C4-2B (cell line): ENCODE results near the gene CACNA1H.

ENCODE experiments used
- H3K27ac ChIP-seq: fragments of 450-650 bp; 2 replicates; pipeline ENCODE4 v1.5.1; 2017
- CTCF ChIP-seq: fragments of 450-650 bp; conservative IDR thresholded peaks from 2 replicates; pipeline ENCODE4 v1.5.1; 2017; ENCODE audit warnings: mild to moderate bottlenecking
- ZFX ChIP-seq: fragments of 450-650 bp; IDR thresholded peaks from 2 replicates; pipeline ENCODE4 v1.6.1; 2017

The CACNA1H gene

DNA sequence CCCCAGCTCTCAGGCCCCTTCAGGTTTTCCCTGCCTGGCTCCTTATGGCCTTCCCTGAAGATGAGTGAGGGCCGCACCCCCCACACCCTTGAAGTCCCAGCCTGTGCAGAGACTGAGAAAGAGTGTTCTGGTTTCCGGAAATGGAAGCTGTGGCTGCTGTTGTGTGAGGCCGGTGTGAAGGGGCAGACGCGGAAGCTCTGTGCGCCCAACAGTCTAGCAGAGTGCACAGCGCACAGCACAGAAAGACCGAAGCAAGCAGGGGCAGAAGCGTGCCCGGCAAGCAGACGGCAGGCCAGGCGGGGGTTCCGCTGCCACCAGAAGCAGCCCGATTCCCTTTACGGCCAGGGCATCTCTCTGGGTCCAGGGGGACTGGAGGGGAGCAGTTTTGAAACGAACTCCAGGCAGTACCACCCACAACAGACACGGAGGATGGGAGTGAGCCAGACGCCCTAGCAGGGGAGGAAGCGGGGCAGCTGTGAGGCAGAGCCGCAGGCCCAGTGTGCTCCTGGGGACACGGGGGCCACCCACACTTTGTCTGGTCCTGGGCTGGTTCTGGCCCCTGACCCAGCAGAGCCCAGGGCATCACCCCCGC, 55.4 kb downstream of the CACNA1H start:
- no peak for TF ChIP-seq ZFX
- H3K27ac ChIP-seq = no peak overlapping the region

DNA sequence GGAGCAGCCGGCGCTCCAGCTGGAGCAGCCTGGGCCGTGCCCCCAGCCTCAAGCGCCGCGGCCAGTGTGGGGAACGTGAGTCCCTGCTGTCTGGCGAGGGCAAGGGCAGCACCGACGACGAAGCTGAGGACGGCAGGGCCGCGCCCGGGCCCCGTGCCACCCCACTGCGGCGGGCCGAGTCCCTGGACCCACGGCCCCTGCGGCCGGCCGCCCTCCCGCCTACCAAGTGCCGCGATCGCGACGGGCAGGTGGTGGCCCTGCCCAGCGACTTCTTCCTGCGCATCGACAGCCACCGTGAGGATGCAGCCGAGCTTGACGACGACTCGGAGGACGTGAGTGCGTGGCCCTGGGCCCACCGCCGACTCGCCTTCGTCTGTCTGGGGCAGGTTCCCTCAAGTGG, 56.2 kb downstream of the CACNA1H start:
- no peak for TF ChIP-seq ZFX
- TF ChIP-seq CTCF = no peak
- no peak overlapping the region for H3K27ac ChIP-seq

- no peak for TF ChIP-seq CTCF
- TF ChIP-seq ZFX = no peak
- no peak overlapping the region for H3K27ac ChIP-seq
These were observed 57.6 kb downstream of the CACNA1H start for GRCh38 chr16:1210461-1210860.

DNA sequence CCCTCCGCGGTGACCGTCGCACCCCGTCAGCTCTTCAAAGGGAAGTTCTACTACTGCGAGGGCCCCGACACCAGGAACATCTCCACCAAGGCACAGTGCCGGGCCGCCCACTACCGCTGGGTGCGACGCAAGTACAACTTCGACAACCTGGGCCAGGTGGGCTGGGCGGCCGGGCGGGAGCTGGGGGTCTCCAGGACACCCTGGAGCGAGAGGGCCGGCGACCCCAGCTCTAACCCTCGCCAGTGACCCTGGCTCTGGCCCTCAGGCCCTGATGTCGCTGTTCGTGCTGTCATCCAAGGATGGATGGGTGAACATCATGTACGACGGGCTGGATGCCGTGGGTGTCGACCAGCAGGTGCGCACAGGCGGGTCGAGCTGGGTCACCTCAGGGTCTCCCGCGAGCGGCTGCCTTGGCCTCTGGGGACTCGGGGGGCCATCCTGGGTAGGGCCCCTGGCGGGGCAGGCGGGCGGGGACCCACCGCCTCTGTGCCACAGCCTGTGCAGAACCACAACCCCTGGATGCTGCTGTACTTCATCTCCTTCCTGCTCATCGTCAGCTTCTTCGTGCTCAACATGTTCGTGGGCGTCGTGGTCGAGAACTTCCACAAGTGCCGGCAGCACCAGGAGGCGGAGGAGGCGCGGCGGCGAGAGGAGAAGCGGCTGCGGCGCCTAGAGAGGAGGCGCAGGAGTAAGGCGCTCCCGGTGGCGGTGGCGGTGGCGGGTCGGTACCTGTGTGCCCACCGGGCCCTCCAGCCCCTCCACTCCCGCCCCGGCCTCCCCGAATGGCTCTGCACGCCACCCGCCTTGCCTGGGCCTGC, 58.8 kb downstream of the CACNA1H start:
- no peak overlapping the region for H3K27ac ChIP-seq
- TF ChIP-seq ZFX = no peak
- TF ChIP-seq CTCF = no peak

DNA sequence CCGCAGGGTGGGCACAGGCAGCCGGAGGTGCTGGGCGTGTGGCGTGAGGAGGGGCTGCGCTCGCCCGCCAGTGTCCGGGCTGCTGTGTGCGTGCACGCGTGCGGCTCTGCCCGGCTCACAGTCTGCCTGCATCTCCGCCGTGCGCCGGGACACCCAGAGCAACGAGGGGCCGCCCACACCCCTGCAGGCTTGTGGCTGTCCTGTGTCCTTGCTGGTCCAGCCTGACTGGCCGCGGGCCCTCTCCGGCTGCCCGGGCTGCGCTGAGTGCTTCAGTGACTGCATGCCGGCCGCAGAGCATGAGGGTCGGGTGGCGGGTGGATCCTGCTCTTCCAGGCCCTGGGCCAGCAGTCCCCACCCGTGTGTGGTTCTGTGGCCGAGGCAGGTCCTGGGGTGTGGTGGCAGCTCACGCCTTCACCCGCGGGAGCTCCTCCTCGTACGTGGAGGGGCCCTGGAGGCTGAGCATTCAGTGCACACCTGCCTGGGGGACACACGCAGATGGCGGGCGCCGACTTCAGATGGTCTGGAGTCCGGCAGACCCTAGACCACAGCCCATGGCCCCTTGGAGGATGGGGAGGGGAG, 59.8 kb downstream of the CACNA1H start:
- TF ChIP-seq ZFX (no peak), CTCF (no peak)
- no peak overlapping the region for H3K27ac ChIP-seq

DNA sequence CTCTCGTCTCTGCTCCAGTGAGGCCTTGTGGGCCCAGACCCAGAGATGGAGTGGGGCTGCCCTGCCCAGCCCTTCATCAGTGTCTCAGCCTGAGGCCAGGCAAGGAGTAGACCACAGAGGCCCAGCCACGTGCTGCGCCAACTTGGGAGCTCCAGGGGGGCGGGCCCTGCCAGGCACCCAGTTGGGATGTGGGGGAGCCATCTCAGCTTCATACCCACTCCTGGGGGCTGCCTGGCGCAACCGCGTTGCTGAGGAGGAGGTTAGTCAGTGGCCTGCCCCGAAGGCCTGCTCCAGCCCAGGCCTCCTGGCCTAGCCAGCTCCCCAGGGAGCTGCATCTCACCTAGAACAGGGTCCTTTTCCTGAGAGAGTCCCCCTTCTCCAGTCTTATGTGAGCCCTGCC, 60.3 kb downstream of the CACNA1H start:
- no peak overlapping the region for H3K27ac ChIP-seq
- no peak for TF ChIP-seq ZFX
- TF ChIP-seq CTCF = no peak

DNA sequence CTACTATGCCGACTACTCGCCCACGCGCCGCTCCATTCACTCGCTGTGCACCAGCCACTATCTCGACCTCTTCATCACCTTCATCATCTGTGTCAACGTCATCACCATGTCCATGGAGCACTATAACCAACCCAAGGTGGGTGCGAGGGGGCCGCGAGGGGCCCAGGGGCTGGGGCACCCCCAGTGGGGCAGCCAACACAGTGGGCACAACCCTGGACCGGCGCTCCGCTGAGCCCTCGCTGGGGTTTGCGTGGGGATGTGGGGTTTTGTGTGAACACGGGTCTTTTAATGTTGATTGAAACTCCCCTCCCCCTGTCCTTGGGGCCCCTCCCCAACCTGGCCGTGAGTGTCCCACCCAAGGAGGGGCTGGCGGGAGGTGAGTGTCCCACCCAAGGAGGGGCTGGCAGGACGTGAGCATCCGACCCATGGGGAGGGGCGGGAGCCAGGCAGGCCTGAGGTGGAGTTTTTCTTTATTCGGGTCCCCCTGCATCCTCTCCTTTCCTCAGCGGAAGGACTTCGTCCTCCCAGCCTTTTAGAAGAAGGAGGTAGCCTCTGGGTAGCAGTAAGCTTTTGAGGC, 61.0 kb downstream of the CACNA1H start:
- no peak for TF ChIP-seq ZFX
- no peak for TF ChIP-seq CTCF
- H3K27ac ChIP-seq = no peak overlapping the region
